ENCODE results near the gene SUSD6. TPM values are rescaled to one million over a fixed set of nuclear protein-coding genes. Genes with fewer than 3 reads are reported as not detected.
"Not testable (repeated sequence)": the region's sequence is repeated elsewhere in the genome, so short reads cannot be mapped to it uniquely, and the experiment has no call there.

The SUSD6 gene
- total and polyA plus RNA-seq, 2 experiments from 2014 or later = 2.8 to 3.4 TPM

GRCh38 chr14:69727860-69728259 lies 116.5 kb downstream of the SUSD6 start (continued):
- TF ChIP-seq CTCF (conservative IDR thresholded peaks at IDR 0.05; ENCODE audit: low read depth in 2 of 2) = no peak
- TF ChIP-seq POLR2AphosphoS5 (IDR thresholded peaks at IDR 0.05; ENCODE audit: low read depth) = no peak
- no peak for TF ChIP-seq ZNF331 (CRISPR knock-in tag; IDR thresholded peaks at IDR 0.05; ENCODE audit: low read depth)
- no peak for TF ChIP-seq ZNF114 (CRISPR knock-in tag; IDR thresholded peaks at IDR 0.05)
- no peak for TF ChIP-seq CREB1 (CRISPR knock-in tag; IDR thresholded peaks at IDR 0.05; ENCODE audit: low read depth)
- TF ChIP-seq NANOG (IDR thresholded peaks at IDR 0.05; ENCODE audit: borderline replicate concordance) = no peak

GRCh38 chr14:69731919-69732598 lies 120.7 kb downstream of the SUSD6 start:
- not testable (repeated sequence) for H3K9me3 Mint-ChIP-seq; H3K27ac ChIP-seq (ENCODE audit: low read depth); H3K36me3 Mint-ChIP-seq (ENCODE audit: low read depth); H3K27ac Mint-ChIP-seq; H3K79me2 ChIP-seq (replicated peaks; ENCODE audit: insufficient read depth); H3K27me3 ChIP-seq (ENCODE audit: insufficient read depth); H3K4me3 ChIP-seq; H3K4me3 Mint-ChIP-seq; H3K4me2 ChIP-seq; H3K27me3 Mint-ChIP-seq (ENCODE audit: insufficient read depth, low read depth, poor library complexity); H3F3A ChIP-seq (replicated peaks; ENCODE audit: low read depth); H3K36me3 ChIP-seq (ENCODE audit: insufficient read depth); H3K4me1 ChIP-seq (ENCODE audit: insufficient read depth); H3K4me1 Mint-ChIP-seq; H4K20me1 ChIP-seq (replicated peaks; ENCODE audit: insufficient read depth); H3K9me2 ChIP-seq (ENCODE audit: insufficient read depth); DNase-seq (ENCODE audit: low spot score); ATAC-seq; H2AFZ ChIP-seq

- H3K4me3 ChIP-seq; H2AFZ ChIP-seq; H3K27ac Mint-ChIP-seq; H3K27me3 ChIP-seq (ENCODE audit: insufficient read depth); H4K20me1 ChIP-seq (replicated peaks; ENCODE audit: insufficient read depth); H3K79me2 ChIP-seq (replicated peaks; ENCODE audit: insufficient read depth); H3K36me3 Mint-ChIP-seq (ENCODE audit: low read depth); H3K36me3 ChIP-seq (ENCODE audit: insufficient read depth); H3K27ac ChIP-seq (ENCODE audit: low read depth); H3K4me1 ChIP-seq (ENCODE audit: insufficient read depth); ATAC-seq; H3K27me3 Mint-ChIP-seq (ENCODE audit: insufficient read depth, low read depth, poor library complexity); H3K4me2 ChIP-seq; DNase-seq (ENCODE audit: low spot score); H3K9me2 ChIP-seq (ENCODE audit: insufficient read depth); H3K4me3 Mint-ChIP-seq; H3F3A ChIP-seq (replicated peaks; ENCODE audit: low read depth): not testable (repeated sequence)
- Mint-ChIP-seq H3K9me3 (peaks cover 11% of the 10 kb centered on the region; the same call in 2 of the 3 replicates), H3K4me1 (peaks cover 12% of the 10 kb centered on the region)
Measured at GRCh38 chr14:69736405-69736804, 125.0 kb downstream of the SUSD6 start.

DNA sequence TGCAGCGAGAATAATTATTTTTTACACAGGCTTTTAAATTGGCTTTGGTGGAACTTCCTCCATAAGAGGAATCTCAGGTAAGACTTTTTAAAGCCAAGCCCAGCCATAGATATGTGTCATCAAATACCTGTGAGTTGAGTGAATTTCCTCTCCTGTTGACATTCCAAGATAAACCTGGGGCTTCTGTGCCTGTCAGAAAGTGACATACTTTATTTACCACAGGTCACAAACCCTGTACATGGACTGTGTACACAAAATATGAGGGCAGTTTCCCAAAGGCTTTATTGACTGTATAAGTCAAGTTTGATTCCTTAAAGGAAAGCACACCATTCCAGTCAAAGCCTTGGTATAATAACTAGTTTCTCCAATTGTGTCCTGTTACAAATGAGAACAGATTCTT lies 129.7 kb downstream of the SUSD6 start:
- Histone ChIP-seq H3K4me1 (ENCODE audit: insufficient read depth) (no peaks in the 10 kb centered on the region), H4K20me1 (replicated peaks; ENCODE audit: insufficient read depth) (no peaks in the 10 kb centered on the region), H3F3A (replicated peaks; ENCODE audit: low read depth) (no peaks in the 10 kb centered on the region), H3K27me3 (ENCODE audit: insufficient read depth) (no peaks in the 10 kb centered on the region), H3K79me2 (replicated peaks; ENCODE audit: insufficient read depth) (no peaks in the 10 kb centered on the region), H2AFZ (no peak overlapping the region), H3K27ac (ENCODE audit: low read depth) (no peak overlapping the region), H3K4me3 (no peak overlapping the region), H3K9me2 (ENCODE audit: insufficient read depth) (no peaks in the 10 kb centered on the region), H3K36me3 (ENCODE audit: insufficient read depth) (peaks cover 26% of the 10 kb centered on the region), H3K4me2 (no peak overlapping the region)
- Mint-ChIP-seq H3K9me3 (peaks cover 48% of the 10 kb centered on the region), H3K4me1 (peaks cover 12% of the 10 kb centered on the region), H3K27ac (no peak overlapping the region), H3K27me3 (ENCODE audit: insufficient read depth, low read depth, poor library complexity) (peaks cover 6% of the 10 kb centered on the region), H3K36me3 (ENCODE audit: low read depth) (peaks cover 27% of the 10 kb centered on the region), H3K4me3 (no peak overlapping the region)
- DNase-seq (ENCODE audit: low spot score) (no peak), ATAC-seq (no peak)
- no peak for TF ChIP-seq POLR2AphosphoS5 (IDR thresholded peaks at IDR 0.05; ENCODE audit: low read depth)
- TF ChIP-seq ZNF462 (CRISPR knock-in tag; IDR thresholded peaks at IDR 0.05) = no peak
- no peak for TF ChIP-seq JUNB (IDR thresholded peaks at IDR 0.05; ENCODE audit: unreplicated experiment)

All from GM23338 (cell line).